ENCODE data around the gene PPIC.

Gene PPIC

DNA sequence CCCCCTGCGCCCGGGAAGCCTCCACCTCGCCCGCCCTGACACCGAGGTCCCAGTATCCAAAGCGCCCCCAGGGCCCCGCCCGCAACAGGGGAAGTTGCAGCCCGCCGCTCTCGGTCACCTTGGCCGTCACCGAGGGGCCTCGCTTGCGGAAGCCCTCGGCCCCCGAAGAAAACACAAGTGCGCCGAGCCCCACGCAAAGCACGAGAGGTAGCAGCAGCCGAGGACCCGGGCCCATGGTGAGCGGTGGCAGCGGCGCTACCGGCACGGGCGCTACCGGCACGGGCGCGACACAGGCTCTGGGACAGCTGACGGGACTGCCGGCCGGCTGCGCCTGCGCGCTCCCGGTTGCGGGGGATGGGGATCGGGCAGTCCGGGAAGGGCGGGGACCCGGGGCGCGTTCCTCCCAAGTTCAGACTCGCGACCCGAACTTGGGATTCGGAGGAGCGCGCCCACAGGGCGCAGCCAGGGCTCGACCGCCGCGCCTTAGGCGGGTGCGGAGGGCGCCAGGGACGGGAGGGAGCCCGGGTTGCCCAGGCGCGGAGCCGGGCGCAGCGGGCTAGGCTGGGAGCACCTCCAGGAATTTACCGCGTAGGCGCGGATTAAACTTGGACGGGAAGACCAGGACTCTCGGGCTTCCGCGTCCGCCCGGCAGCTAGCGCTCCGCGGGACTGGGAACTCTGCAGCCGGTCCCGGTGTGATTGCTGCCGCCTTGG lies at the start of gene PPIC:
Gene PPIC (minus strand): TSS at position 335 of the 713 bp plus-strand sequence. CDS start 100 bp downstream, at position 235.
- FAIRE-seq: no peak

DNA sequence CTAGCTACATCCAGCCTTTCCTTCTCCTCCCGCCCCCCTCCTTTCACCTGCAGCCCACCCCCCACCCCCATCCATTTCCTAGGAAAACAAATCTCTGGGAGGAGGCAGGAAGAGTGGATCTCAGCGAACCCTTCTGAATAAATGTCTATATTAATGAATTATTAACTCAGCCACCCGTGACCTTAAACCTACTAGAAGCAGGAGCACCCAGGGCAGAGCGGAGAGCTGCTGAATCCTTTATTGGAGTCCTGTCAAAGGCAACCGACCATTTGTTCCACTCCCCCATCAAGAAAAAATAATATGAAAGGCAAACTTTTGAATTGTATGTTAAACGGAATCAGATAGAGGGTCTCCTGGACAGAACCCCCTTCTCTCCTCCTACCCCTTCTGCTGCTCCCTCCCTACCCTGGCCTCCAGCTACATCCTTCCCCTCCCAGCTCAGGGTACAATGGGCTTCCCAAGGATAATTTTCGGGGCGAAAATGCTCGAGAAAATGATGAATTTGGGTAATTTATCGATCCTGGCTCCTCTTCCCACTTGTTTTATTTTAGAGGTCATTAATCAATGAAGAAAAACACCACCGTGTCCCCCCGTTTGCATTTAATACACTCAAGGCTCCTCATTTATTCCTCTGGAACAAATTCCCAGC lies 49.2 kb upstream of the PPIC start:
- no peak for FAIRE-seq

DNA sequence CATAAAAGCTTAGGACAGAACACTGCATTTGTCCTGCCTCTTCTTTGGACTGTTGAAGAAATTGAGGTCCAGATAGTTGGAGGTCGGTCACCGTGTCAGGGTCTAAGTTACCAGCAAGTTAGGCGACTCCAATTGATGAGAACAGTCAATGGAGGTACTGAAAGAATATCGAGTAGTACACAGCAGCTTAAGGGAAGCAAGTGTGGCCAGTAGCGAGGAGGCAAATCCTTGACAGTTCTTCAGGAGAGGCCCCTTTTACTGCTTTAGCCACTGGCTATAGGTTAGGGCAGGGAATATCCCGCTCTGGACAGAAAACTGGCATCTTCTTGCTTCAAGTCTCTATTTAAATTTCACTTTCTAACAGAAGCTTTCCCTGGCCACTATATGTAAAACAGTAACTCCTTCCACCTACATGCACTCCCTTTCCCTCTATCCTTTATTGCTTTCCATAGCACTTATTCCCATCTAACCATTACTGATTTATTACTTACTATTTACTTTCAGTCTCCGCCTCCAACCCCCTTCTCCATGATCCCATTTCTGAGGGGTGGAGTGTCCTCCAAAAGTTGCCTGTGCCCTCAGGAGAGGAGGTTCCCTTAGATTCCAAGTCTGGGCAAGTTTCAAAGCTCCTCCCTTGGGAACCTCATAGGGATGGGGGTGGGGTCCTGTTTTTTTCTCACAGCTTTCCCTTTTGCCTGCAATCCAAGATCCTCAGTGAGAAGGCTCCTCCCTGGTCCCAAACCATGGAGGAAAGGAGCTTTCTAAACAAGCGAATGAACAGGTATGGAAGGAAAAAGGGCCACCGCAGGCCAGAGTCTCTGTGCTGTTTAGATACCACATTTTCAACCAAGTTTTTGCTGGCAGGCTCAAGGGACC lies 48.4 kb upstream of the PPIC start:
- no peak for FAIRE-seq

DNA sequence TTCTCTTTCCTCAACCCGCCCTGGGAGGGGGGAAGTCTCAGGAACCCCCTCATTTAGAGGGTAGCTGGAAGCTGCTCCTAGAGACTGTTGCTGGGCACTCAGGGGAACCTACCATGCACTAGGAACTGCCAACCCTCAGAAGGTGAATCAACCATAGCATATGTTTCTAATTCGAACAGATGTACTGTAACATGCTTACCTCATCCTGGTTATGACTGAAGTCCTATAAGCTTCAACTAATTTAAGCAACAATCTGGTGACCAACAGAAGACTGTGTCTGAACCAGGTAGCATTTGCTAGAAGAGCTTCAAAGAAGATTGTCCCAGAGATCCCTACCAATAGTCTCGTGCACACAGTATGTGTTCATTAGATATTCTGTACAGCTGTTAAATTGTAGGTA lies 46.8 kb upstream of the PPIC start:
- FAIRE-seq: no peak

DNA sequence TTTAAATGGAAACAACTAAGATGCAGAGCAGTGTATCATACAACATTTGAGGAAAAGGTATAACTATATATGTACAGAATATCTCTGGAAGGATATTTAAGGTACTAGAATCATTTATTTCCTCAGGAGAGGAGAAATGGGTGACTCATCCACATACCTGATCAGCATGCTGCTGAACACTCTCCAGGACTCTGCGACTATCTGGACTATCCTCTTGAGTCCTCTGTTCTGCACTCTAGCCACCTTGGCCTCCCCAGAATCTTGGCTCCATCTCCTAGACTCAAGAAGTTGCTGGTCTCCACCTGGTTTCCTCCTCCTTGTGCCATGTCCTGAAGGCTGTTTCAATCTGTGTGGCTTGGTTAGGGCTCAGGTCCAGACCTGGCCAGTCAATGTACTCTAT lies 43.7 kb upstream of the PPIC start:
- FAIRE-seq: no peak

DNA sequence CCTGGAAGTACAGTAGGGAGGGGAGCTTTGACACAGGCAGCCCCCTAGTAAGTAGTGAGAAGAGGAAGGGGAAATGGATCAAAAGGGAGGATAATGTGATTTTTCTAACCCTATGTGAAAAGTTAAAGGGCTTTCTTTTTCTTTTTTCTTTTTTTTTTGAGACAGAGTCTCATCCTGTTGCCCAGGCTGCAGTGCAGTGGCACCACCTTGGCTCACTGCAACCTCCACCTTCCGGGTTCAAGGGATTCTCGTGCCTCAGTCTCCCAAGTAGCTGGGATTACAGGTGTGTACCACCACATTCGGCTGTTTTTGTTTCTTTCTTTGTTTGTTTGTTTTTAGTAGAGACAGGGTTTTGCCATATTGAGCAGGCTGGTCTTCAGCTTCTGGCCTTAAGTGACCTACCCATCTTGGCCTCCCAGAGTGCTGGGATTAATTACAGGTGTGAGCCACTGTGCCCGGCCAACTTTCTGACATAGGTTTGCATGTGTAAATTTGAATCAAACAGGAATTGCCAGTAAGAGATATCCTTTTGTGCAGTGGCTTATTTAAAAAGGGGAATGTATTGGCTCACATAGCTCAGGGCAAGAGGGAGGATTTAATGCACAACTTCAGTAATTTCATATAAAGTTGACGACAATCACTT lies 39.1 kb upstream of the PPIC start:
- no peak for FAIRE-seq

DNA sequence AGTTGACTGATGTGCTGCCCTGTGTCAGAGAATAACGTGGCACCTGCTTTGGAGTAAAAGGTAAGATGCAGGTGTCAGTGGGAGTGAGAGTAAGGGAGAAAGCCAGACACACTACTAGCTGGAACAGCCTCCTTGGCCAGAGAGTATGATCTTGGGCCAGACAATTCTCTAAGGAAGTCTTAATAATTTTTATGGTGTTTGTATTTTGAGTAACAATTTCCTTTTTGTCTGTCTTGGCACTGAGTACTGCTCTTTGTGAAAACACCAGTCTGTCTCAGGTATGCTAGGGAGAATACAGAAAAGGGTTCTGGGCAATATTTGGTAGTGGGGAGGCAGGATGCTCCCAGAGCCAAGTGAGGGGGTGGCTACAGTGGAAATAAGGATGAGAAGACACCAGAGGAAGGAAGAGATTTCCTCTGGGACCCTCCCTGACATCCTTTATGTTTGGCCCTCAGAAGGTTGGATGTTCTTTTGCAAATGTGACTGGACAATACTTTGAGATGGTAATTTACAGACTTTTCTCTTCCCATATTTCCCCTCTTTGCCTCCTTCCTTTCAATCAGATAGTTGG lies 31.9 kb upstream of the PPIC start:
- no peak for FAIRE-seq

DNA sequence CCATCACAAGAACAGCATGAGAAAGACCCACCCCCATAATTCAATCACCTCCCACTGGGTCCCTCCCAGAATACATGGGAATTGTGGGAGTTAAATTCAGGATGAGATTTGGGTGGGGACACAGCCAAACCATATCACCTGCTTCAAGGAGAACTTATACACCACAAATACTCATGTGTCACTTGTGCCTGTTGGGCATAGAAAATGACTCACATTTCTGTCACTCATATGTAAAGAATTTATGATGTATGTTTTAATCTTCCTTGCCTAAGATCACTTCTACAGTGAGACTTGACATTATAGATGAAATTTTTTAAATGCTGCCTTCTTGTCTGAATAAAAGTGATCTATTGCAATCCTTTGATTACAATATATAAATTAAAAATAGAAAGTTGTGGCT lies 29.5 kb upstream of the PPIC start:
- FAIRE-seq: no peak

DNA sequence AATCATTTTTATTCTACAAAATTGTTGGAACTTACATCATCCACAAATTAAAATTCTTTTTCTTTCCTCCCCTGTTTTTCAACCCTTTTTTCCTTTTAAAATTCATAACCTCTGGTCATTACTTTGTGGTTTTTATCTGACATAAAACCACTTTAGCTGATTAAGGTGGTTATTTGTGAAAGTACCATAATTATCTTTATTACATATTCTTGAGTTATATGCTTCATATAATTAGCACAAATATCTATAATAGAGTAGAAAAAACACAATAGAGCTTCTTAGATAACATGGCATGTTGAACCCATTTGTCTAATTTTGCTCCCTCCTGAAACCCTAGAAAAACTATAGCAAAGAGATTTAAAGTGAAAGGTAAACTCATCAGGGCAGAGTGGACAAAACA lies 22.9 kb upstream of the PPIC start:
- no peak for FAIRE-seq

DNA sequence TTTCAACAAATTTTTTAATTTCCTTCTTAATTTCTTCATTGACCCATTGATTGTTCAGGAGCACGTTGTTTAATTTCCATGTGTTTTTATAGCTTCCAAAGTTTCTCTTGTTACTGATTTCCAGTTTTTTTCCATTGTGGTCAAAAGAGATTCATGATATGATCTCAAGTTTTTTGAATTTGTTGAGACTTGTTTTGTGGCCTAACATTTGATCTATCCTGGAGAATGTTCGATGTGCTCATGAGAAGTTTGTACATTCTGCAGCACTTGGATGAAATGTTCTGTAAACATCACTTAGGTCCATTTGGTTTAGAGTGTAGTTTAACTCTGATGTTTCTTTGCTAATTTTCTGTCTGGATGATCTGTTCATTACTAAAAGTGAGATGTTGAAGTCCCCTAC lies 14.7 kb upstream of the PPIC start:
- FAIRE-seq: no peak

DNA sequence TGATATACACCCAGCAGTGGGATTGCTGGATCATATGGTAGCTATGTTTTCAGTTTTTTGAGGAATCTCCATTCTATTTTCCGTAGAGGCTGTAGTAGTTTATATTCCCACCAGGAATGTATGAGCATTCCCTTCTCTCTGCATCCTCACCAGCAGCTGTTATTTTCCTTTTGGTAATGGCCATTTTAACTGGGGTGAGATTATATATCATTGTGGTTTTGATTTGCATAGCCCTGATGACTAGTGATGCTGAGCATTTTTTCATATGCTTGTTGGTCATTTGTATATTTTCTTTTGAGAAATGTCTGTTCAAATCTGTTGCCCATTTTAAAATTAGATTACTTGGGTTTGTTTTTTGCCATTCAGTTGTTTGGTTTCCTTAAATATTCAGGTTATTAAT lies 11.2 kb upstream of the PPIC start:
- no peak for FAIRE-seq

DNA sequence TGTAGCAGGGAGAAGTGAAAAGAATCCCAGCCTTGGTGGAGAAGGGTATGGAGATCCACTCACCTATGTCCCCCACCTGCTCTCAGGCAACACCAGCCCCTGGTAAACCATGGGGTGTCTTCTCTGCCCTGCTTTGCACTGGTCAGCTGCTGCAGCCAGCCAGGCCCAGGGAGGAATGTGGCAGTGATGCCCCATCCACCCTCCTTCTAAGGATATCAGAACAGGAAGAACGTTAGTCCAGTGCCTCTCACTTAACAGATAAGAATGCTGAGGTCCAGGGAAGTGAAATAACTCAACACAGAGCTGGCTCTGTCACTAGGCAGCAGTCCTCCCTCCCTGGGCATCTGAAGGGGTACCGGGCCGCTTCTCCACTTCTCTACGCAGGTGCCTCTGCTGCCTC lies 9.7 kb upstream of the PPIC start:
- FAIRE-seq: no peak

DNA sequence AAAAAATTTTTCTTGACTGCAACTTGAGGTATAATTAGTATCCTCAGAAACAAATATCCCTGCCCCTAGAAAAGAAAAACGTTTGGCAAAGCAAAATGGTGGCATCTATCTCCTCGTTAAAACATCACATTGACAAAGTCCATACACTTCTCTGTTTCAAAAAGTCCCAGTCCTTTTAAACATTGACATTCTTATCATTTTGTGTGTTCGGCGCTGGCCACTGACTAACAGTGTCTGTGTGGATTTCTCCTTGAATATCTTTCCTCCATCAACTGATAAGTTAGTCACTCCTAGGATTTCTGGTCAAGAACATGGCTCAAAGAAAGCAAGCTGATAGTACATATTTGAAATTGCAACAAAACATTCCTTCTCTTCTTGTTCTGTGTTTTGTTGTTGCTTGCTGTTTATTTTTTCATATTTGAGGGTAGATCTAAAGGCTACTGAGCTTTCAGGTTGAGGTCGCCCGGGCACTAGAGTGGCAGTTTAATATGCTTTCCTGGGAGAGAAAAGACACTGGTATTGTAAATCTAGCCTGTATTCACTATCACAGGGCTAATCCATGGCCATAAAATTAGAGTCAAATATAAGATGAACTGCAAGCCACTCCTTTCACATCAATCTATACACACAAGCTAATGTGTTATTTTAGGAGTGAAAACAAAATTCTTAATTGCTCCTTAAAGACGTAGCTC lies 8.5 kb upstream of the PPIC start:
- no peak for FAIRE-seq

DNA sequence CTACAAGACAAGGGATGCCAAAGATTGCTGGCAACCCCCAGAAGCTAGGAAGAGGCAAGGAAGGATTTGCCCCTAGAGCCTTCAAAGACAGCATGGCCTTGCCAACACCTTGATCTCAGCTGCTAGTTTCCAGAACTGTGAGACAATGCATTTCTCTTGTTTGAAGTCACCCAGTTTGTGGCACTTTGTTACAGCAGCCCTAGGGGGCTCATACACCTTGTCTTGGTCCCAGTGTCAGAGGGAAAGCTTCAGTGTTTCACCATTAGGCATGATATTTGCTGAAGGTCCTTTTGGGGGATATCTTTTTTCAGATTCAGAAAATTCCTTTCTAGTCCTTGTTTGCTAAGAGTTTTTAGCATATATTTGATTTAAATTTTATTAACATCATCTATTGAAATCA lies 3.1 kb upstream of the PPIC start:
- no peak for FAIRE-seq

DNA sequence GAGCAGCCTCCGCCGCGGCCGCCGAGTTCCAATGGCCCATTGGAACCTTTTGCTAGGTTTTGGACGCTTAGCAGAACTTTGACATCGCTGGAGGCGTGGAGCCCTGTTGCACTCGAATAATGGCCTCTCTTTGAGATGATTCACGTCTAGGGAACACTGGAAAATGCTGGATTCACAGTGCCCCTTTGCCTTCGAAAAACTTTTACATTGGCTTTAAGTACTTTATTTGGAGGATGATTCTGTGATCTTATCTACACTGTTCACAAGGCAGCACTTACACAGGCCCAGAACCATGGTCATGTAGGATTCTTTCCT lies 536 bp upstream of the PPIC start:
- no peak for FAIRE-seq

DNA sequence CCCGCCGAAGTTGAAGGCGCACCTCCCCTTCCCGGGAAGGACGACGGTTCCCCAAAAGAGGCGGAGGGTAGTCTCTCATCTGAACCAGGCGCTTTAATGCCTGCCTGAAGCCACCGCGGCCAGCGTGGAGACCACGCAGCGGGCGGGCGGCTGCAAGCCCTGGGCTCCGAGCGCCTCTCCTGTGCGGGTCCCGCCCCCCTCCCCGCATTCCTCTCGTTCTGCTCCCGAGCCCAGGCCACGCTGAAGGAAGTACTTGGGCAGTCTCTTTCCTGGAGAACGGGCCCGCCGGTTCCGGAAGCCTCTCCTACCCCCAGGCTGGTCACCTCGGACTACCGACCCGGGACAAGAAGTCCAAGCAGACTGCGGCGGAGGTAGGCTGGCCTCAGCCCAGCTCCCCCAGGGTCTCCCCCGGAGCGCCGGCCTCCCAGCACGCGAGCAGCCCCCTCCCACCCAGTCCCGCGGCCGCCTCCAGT lies 571 bp downstream of the PPIC start:
- no peak for FAIRE-seq

DNA sequence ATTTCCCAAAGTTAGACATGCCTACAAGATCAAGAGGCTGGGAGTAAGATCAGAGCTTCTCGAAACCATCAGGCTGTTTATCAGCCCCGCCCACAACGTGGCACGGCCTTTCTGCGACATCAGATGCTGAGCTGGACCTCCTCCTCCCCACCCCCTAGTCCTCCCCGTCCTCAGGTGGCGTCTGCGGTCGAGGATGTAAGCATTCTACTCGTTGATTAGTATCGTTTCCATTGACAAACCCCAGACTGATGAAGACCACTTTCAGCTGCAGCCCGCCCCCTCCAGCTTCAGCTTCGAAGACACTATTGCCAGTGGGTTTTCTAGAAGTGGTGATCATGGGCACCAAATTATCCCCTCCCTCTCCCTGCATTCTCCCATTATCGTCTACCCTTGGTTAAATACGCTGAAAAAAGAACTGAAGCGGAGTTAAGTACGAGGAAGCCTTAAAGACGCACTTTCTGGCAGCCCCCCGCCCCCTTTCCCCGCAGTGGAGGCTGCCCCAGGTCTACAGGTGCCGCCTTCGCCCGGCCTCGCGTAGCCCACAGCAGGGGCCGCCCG lies 1.1 kb downstream of the PPIC start:
- no peak for FAIRE-seq

DNA sequence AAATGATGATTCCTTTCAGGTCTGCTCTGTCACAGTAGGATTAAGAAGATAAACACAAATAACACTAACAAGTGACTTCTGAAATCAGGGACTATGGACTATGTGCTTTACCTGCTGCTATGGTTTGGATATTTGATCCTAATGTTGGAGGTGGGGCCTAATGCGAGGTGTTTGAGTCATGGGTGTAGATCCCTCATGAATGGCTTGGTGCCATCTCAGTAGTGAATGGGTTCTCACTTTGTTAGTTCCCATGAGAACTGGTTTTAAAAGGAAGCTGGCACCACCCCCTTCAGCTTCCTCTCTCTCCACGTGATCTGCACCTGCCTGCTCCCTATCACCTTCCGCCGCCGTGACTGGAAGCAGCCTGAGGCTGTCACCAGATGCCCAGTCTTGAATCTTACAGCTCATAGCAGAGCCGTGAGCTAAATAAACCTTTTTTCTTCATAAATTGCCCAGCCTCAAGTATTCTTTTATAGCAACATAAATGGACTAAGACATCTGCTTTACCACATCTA lies 3.3 kb downstream of the PPIC start:
- FAIRE-seq: no peak

DNA sequence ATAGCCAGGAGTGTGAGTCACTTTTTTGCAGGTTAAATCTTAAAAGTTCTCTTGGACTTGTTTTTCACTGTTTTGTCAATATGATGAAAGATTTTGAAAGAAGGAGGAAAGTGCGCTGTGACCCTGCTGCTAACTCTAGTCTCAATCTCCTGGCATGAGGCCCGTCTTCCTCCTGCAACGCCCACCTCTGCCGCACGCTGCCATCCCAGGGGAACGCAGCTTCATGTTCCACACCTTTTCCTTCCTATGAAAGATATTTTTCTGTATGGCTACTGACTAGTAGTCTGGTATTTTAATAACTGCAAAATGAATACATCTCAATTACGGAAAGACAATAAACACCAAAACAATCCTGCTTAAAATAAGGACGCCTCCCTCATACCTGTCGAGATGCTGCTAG lies 8.3 kb downstream of the PPIC start:
- no peak for FAIRE-seq

DNA sequence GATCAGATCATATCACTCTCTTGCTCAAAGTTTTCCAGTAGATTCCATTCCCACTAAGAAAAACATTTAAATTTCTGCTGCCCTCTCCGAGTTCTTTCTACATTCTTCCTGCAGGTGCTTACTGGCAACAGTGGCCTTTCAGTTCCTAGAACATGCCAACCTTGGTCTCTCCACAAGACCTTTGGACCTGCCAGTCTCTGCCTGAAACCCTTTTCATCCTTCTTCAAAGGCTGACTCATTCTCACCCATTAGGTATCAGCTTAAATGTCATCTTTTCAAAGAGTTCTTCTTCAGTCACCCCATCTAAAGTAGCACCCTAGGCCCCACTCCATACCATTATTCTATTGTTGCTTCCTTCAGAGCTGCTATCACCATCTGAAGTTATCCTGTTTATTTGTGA lies 21.8 kb downstream of the PPIC start:
- no peak for FAIRE-seq

DNA sequence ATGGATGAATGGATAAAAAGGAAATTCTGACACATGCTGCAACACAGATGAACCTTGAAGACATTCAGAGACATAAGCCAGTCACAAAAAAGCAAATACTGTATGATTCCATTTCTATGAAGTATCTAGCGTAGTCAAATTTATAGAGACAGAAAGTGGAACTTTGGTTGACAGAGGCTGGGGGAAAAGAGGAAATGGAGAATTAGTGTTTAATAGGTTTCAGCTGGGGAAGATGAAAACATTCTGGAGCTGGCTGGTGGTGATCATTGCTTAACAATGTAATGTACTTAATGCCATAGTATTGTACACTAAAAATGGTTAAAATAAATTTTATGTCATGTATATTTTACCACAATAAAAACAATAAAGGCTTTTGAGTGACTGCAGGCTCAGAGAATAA lies 24.2 kb downstream of the PPIC start:
- FAIRE-seq: no peak

DNA sequence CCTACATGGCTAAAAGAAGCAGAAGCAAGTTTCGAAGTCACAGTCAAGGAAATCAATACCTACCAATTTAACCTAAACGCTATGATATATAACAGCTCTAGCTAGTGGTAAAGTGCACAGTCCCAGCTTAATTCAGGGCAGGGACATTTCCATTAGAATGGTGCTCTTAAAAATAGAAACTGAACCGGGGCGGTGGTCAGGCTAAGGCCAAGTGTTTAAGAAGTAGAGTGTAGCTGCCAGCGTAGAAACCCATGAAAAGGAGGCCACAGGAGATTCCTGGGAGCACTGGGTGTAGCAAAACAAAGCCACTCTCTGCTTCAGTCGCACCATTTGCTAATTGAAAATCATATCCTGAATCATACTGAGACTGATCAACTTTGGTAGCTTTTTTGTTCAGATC lies 28.8 kb downstream of the PPIC start:
- no peak for FAIRE-seq

Data from colon (tissue), 2 donors.